ENCODE results near the gene PRDX5. TPM values are rescaled to one million over a fixed set of nuclear protein-coding genes. Genes with fewer than 3 reads are reported as not detected.
A peak's percentile ranks its signal among the peaks of the same experiment; 100 is the strongest.

PRDX5 gene
- total RNA-seq, 6 experiments from 2014 or later, result 161 to 207 (median 186) TPM

DNA sequence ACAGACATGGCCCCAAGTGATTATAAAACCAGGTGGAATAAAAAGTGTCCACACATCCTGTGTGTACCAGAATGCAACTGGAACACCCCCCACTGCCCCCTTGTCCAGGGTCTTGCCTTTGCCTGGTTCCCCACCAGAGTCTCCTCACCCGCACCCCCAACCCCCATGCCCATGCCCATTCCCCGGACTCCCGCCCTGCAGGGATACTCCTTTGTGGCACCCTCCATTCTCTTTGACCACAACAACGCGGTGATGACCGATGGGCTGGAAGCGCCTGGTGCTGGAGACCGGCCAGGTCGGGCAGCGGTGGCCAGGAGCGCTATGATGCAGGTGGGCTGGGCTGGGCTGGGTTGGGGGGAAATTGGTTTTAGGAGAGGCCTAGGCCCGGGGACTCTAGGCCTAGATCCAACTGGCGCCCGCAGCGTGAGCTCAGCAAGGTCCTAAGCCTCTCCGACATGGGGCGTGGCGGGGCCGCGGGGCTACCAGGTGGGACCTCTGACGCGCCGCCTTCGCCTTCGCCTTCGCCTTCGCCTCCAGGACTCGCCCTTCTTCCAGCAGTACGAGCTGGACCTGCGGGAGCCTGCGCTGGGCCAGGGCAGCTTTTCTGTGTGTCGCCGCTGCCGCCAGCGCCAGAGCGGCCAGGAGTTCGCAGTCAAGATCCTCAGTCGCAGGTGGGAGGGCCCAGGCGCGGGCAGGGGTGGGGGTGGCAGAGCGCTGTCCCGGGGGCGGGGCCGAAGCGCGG lies 50.2 kb downstream of the PRDX5 start:
- Mint-ChIP-seq H3K36me3 (ENCODE audit: low read depth) (peaks cover 29% of the 10 kb centered on the region), H3K27ac (no peak overlapping the region), H3K27me3 (ENCODE audit: insufficient read depth) (no peaks in the 10 kb centered on the region; the same call in 1 of the 2 replicates), H3K9me3 (no peaks in the 10 kb centered on the region), H3K4me3 (no peak overlapping the region), H3K4me1 (ENCODE audit: low read depth) (peaks cover 13% of the 10 kb centered on the region)
- no peak for DNase-seq
- TF ChIP-seq, protein P1, sequence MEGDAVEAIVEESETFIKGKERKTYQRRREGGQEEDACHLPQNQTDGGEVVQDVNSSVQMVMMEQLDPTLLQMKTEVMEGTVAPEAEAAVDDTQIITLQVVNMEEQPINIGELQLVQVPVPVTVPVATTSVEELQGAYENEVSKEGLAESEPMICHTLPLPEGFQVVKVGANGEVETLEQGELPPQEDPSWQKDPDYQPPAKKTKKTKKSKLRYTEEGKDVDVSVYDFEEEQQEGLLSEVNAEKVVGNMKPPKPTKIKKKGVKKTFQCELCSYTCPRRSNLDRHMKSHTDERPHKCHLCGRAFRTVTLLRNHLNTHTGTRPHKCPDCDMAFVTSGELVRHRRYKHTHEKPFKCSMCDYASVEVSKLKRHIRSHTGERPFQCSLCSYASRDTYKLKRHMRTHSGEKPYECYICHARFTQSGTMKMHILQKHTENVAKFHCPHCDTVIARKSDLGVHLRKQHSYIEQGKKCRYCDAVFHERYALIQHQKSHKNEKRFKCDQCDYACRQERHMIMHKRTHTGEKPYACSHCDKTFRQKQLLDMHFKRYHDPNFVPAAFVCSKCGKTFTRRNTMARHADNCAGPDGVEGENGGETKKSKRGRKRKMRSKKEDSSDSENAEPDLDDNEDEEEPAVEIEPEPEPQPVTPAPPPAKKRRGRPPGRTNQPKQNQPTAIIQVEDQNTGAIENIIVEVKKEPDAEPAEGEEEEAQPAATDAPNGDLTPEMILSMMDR (IDR thresholded peaks at IDR 0.05), result no peak

DNA sequence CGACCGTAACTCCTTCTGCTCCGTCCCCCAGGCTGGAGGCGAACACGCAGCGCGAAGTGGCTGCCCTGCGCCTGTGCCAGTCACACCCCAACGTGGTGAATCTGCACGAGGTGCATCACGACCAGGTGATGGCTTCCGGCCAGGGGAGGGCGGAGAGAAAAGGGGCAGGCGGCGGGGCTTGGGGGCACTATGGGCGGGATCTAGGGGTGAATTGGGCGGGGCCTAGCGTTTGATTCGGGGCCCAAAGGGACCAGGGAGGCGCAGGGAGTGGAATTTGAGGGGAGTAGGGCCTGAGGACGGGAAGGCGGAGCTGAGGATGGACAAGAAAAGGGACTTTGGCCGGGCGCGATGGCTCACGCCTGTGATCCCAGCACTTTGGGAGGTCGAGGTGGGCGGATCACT lies 50.8 kb downstream of the PRDX5 start:
- H3K36me3 Mint-ChIP-seq (ENCODE audit: low read depth), result peaks cover 23% of the 10 kb centered on the region

DNA sequence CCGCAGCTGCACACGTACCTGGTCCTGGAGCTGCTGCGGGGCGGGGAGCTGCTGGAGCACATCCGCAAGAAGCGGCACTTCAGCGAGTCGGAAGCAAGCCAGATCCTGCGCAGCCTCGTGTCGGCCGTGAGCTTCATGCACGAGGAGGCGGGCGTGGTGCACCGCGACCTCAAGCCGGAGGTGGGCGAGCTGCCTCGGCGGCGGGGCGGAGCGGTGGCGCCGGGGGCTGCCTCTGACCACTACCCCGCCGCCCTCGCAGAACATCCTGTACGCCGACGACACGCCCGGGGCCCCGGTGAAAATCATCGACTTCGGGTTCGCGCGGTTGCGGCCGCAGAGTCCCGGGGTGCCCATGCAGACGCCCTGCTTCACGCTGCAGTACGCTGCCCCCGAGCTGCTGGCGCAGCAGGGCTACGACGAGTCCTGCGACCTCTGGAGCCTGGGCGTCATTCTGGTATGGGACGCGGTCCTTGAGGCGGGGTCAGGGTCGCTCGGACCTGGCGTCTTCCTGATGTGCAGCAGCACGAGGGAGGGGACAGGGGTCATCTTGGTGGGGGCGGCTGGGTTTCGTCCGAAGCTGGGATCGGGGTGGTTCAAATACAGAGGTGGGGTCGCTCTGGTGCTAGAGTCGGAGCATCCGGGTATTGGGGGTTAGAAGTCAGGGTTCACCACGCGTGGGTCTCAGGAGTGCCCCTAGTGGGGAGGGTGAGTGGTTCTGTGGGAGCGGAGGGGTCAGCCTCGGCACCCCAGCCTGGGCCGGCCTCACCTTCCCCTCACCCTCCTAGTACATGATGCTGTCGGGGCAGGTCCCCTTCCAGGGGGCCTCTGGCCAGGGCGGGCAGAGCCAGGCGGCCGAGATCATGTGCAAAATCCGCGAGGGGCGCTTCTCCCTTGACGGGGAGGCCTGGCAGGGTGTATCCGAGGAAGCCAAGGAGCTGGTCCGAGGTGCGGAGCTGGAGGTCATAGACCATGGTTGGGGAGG lies 51.8 kb downstream of the PRDX5 start:
- Mint-ChIP-seq H3K27me3 (ENCODE audit: insufficient read depth) (no peaks in the 10 kb centered on the region; the same call in 1 of the 2 replicates), H3K27ac (no peak overlapping the region), H3K36me3 (ENCODE audit: low read depth) (peaks cover 18% of the 10 kb centered on the region), H3K4me1 (ENCODE audit: low read depth) (peaks cover 8% of the 10 kb centered on the region), H3K4me3 (no peak overlapping the region), H3K9me3 (no peaks in the 10 kb centered on the region)
- TF ChIP-seq, protein P1 (IDR thresholded peaks at IDR 0.05), result peak; percentile 37; the same call in 1 of the 2 replicates
- DNase-seq, result no peak

More for the DNA sequence above, 50.8 kb downstream of the PRDX5 start:
- no peak for DNase-seq
- Mint-ChIP-seq H3K4me1 (ENCODE audit: low read depth) (peaks cover 13% of the 10 kb centered on the region), H3K4me3 (no peak overlapping the region), H3K27ac (no peak overlapping the region), H3K27me3 (ENCODE audit: insufficient read depth) (no peaks in the 10 kb centered on the region; the same call in 1 of the 2 replicates), H3K9me3 (no peaks in the 10 kb centered on the region)
- TF ChIP-seq, protein P1 (IDR thresholded peaks at IDR 0.05), result no peak

DNA sequence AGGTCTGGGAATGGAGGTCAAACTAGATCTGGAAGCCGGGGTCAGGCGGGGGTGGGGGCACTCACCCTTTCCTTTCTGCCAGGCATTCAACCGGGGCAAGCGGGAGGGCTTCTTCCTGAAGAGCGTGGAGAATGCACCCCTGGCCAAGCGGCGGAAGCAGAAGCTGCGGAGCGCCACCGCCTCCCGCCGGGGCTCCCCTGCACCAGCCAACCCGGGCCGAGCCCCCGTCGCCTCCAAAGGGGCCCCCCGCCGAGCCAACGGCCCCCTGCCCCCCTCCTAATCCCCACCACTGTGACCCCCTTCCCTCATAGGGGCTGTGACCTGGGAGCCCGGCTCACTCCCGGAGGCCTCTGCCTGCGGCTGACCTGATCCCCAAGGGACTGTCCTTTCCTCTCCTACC lies 53.3 kb downstream of the PRDX5 start:
- DNase-seq, result no peak
- TF ChIP-seq, protein P1 (IDR thresholded peaks at IDR 0.05), result no peak
- Mint-ChIP-seq H3K36me3 (ENCODE audit: low read depth) (peaks cover 17% of the 10 kb centered on the region), H3K4me1 (ENCODE audit: low read depth) (peaks cover 8% of the 10 kb centered on the region), H3K27me3 (ENCODE audit: insufficient read depth) (no peaks in the 10 kb centered on the region; the same call in 1 of the 2 replicates), H3K4me3 (no peak overlapping the region), H3K9me3 (no peaks in the 10 kb centered on the region), H3K27ac (no peak overlapping the region)

Small RNA genes within 50 kb of the gene (microRNA-seq; reads per million reads assigned to microRNA genes)
- gene MIR1237 (39.4 reads per million, percentile 34 among the genes with 10 or more reads in this experiment), gene MIR7155 (not detected)

Other genes starting within 250 kb of the PRDX5 start
- 10 to 100 TPM; 11.8 to 17.0 (median 13.1) TPM for gene MACROD1, start 152.0 kb upstream of the PRDX5 start, total RNA-seq (2021; fragmentation: NEBNext Ultra II Directional; extraction: Animal tissue kit (Norgen Biotek cat#: 25700))
- gene STIP1, start 131.9 kb upstream of the PRDX5 start, total RNA-seq (2021; fragmentation: NEBNext Ultra II Directional; extraction: Animal tissue kit (Norgen Biotek cat#: 25700)), result 100 to 1,000 TPM; 203 to 259 (median 210) TPM
- 1 to 10 TPM; 1.2 to 2.8 (median 1.7) TPM for gene FERMT3, start 111.4 kb upstream of the PRDX5 start, total RNA-seq (2021; fragmentation: NEBNext Ultra II Directional; extraction: Animal tissue kit (Norgen Biotek cat#: 25700))
- gene TRPT1, start 91.9 kb upstream of the PRDX5 start, total RNA-seq (2021; fragmentation: NEBNext Ultra II Directional; extraction: Animal tissue kit (Norgen Biotek cat#: 25700)), result 10 to 100 TPM; 32.6 to 41.1 (median 39.7) TPM
- gene NUDT22, start 91.8 kb upstream of the PRDX5 start, total RNA-seq (2021; fragmentation: NEBNext Ultra II Directional; extraction: Animal tissue kit (Norgen Biotek cat#: 25700)), result 10 to 100 TPM; 46.6 to 57.7 (median 53.7) TPM
- gene DNAJC4, start 87.6 kb upstream of the PRDX5 start, total RNA-seq (2021; fragmentation: NEBNext Ultra II Directional; extraction: Animal tissue kit (Norgen Biotek cat#: 25700)), result 10 to 100 TPM; 21.7 to 29.5 (median 23.2) TPM
- gene VEGFB, start 83.5 kb upstream of the PRDX5 start, total RNA-seq (2021; fragmentation: NEBNext Ultra II Directional; extraction: Animal tissue kit (Norgen Biotek cat#: 25700)), result 10 to 100 TPM; 65.1 to 80.6 (median 71.2) TPM
- gene FKBP2, start 77.0 kb upstream of the PRDX5 start, total RNA-seq (2021; fragmentation: NEBNext Ultra II Directional; extraction: Animal tissue kit (Norgen Biotek cat#: 25700)), result 10 to 100 TPM; 54.1 to 95.6 (median 73.1) TPM
- 100 to 1,000 TPM; 386 to 478 (median 429) TPM for gene PPP1R14B, start 71.2 kb upstream of the PRDX5 start, total RNA-seq (2021; fragmentation: NEBNext Ultra II Directional; extraction: Animal tissue kit (Norgen Biotek cat#: 25700))
- 10 to 100 TPM; 48.1 to 58.0 (median 51.8) TPM for gene PLCB3, start 66.6 kb upstream of the PRDX5 start, total RNA-seq (2021; fragmentation: NEBNext Ultra II Directional; extraction: Animal tissue kit (Norgen Biotek cat#: 25700))
- gene BAD, start 33.5 kb upstream of the PRDX5 start, total RNA-seq (2021; fragmentation: NEBNext Ultra II Directional; extraction: Animal tissue kit (Norgen Biotek cat#: 25700)), result 10 to 100 TPM; 65.9 to 75.0 (median 68.8) TPM
- 10 to 100 TPM; 27.9 to 42.1 (median 34.7) TPM for gene GPR137, start 32.3 kb upstream of the PRDX5 start, total RNA-seq (2021; fragmentation: NEBNext Ultra II Directional; extraction: Animal tissue kit (Norgen Biotek cat#: 25700))
- gene KCNK4, start 26.8 kb upstream of the PRDX5 start, total RNA-seq (2021; fragmentation: NEBNext Ultra II Directional; extraction: Animal tissue kit (Norgen Biotek cat#: 25700)), result under 1 TPM in 1 of 6 experiments, not detected in 5; 0.14 TPM
- under 1 TPM in 1 of 6 experiments, not detected in 5; 0.31 TPM for gene CATSPERZ, start 17.8 kb upstream of the PRDX5 start, total RNA-seq (2021; fragmentation: NEBNext Ultra II Directional; extraction: Animal tissue kit (Norgen Biotek cat#: 25700))
- 10 to 100 TPM; 18.9 to 25.0 (median 21.7) TPM for gene ESRRA, start 12.6 kb upstream of the PRDX5 start, total RNA-seq (2021; fragmentation: NEBNext Ultra II Directional; extraction: Animal tissue kit (Norgen Biotek cat#: 25700))
- gene TRMT112, start 562 bp upstream of the PRDX5 start, total RNA-seq (2021; fragmentation: NEBNext Ultra II Directional; extraction: Animal tissue kit (Norgen Biotek cat#: 25700)), result 100 to 1,000 TPM; 246 to 269 (median 261) TPM
- 1 to 10 TPM in 4 of 6 experiments, under 1 TPM in 2; 0.45 to 1.9 (median 1.7) TPM for gene CCDC88B, start 22.1 kb downstream of the PRDX5 start, total RNA-seq (2021; fragmentation: NEBNext Ultra II Directional; extraction: Animal tissue kit (Norgen Biotek cat#: 25700))
- 10 to 100 TPM; 42.9 to 63.4 (median 56.6) TPM for gene RPS6KA4, start 41.0 kb downstream of the PRDX5 start, total RNA-seq (2021; fragmentation: NEBNext Ultra II Directional; extraction: Animal tissue kit (Norgen Biotek cat#: 25700))
- gene SLC22A11, start 237.8 kb downstream of the PRDX5 start, total RNA-seq (2021; fragmentation: NEBNext Ultra II Directional; extraction: Animal tissue kit (Norgen Biotek cat#: 25700)), result not detected